Natural killer cell (primary cell): ENCODE measurements around the gene SIGLEC7. TPM values are rescaled to one million over a fixed set of nuclear protein-coding genes. Genes with fewer than 3 reads are reported as not detected.

Experiments used
- ATAC-seq, 3 donors: fragments of 150-1000 bp in 2 of 3; fragments of 200-7000 bp in 1 of 3; cut with Tn5 transposase; 1 replicate in 1 of 3; 2 replicates in 2 of 3; pipeline ENCODE4 v1.10.0; 2021; ENCODE audit warnings: mild to moderate bottlenecking in 2 of 3, moderate library complexity in 2 of 3
- DNase-seq, 2 donors: peaks; one replicate each; pipeline versions ENCODE4 v3.0.0 to v3.0.0-alpha.2; 2013 to 2021; ENCODE audit warnings: mixed read lengths in 1 of 2
- H3K27ac ChIP-seq: one replicate; pipeline ENCODE4 v1.5.1; 2013; ENCODE audit warnings: mild to moderate bottlenecking, low read length
- H3K27me3 ChIP-seq: one replicate; pipeline ENCODE4 v1.6.1; 2013; ENCODE audit warnings: low read length; ENCODE audit not compliant: control insufficient read depth, insufficient read depth
- H3K36me3 ChIP-seq: one replicate; pipeline ENCODE4 v1.6.1; 2013; ENCODE audit warnings: low read length; ENCODE audit not compliant: control insufficient read depth, insufficient read depth
- H3K4me1 ChIP-seq: one replicate; pipeline ENCODE4 v1.6.1; 2013; ENCODE audit warnings: low read length; ENCODE audit not compliant: control insufficient read depth, insufficient read depth
- H3K4me3 ChIP-seq: one replicate; pipeline ENCODE4 v1.5.1; 2013; ENCODE audit warnings: low read length
- H3K9me3 ChIP-seq: one replicate; pipeline ENCODE4 v1.6.1; 2013; ENCODE audit warnings: low read length; ENCODE audit not compliant: control insufficient read depth, insufficient read depth
- H3K27ac Mint-ChIP-seq, 2 donors: one replicate each; pipeline ENCODE4 v1.8.0; 2022; ENCODE audit warnings: mild to moderate bottlenecking in 2 of 2, mixed read lengths in 2 of 2, moderate library complexity in 1 of 2
- H3K27me3 Mint-ChIP-seq, 2 donors: one replicate each; pipeline ENCODE4 v1.8.0; 2022; ENCODE audit warnings: low read depth in 2 of 2, mixed read lengths in 2 of 2
- H3K36me3 Mint-ChIP-seq: one replicate; pipeline ENCODE4 v1.8.0; 2022; ENCODE audit warnings: mixed read lengths
- H3K4me1 Mint-ChIP-seq, 2 donors: one replicate each; pipeline ENCODE4 v1.8.0; 2022; ENCODE audit warnings: mixed read lengths in 2 of 2
- H3K4me3 Mint-ChIP-seq: one replicate; pipeline ENCODE4 v1.8.0; 2022; ENCODE audit warnings: mild to moderate bottlenecking, moderate library complexity, mixed read lengths
- H3K9me3 Mint-ChIP-seq, 2 donors: one replicate each; pipeline ENCODE4 v1.8.0; 2022; ENCODE audit warnings: mixed read lengths in 2 of 2
- WGBS: methylation state at CpG from one replicate; pipeline ENCODE4 v1.1.7; 2013; ENCODE audit warnings: missing lambda C conversion rate; ENCODE audit not compliant: insufficient coverage; 5-methylcytosine and 5-hydroxymethylcytosine counted together
- intact Hi-C: fragments of 100-400 bp; cut with micrococcal nuclease; formaldehyde crosslinking; loops from one replicate; pipeline ENCODE4 v1.14.2; 2022
- total RNA-seq, 4 donors: library from RNA; stranded (reverse); fragments of 120-200 nt in 1 of 4; gene quantifications; one replicate each; pipeline versions ENCODE4 v1.2.3 to v1.2.4, GENCODE V29; 2013 to 2022
- TF ChIP-seq, protein P1 (sequence below): fragments of 200-600 bp; IDR thresholded peaks from one replicate; pipeline ENCODE4 v1.8.0; 2022; ENCODE audit warnings: antibody characterized with exemption

The SIGLEC7 gene
- total RNA-seq, 3 donors from 2014 or later (not counting 1 experiment from before 2014, with no cell fraction given), result 48.6 to 56.0 (median 49.5) TPM

DNA sequence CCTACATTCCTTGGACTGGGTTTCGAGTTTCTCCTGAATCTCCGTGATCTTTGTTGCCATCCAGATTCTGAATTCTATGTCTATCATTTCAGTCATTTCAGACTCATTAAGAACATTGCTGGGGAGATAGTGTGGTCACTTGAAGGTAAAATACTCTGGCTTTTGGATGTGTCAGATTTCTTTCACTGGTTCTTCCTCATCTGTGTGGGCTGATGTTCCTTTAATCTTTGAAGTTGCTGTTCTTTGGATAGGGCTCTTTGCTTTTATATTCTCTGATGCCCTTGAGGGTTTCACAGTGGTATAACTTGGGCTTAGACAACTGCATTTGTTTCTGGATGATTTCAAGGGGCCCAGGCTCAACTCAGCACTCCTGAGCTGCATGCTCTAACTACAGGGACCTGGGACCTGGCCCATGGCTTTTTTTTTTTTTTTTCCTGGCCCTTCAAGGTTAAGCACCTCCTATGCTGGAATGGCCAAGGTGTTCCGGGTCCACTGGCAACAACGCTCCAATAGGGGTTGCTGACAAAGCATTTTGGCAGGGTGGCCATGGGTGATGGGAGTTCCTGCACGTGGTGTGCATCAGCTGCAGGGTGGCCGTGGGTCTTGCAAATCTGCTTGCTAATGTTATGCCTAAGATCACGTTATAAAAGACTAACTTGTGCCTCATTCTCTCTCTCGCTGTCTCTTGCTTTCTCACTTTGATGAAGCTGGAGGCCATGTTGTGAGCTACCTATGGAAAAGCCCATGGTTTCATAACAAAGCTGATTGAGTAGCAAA, 5.9 kb upstream of the SIGLEC7 start:
- Histone ChIP-seq H3K9me3 (no peaks in the 10 kb centered on the region), H3K27ac (peak overlapping the region; percentile 78), H3K4me3 (no peak overlapping the region), H3K4me1 (peaks cover 82% of the 10 kb centered on the region), H3K27me3 (no peaks in the 10 kb centered on the region), H3K36me3 (no peaks in the 10 kb centered on the region)
- DNase-seq (no peak), ATAC-seq (no peak)
- no peaks in the 10 kb centered on the region for H3K9me3 Mint-ChIP-seq
- WGBS, result 79% methylated on average over 8 of the region's 8 CpGs
- no peaks in the 10 kb centered on the region for H3K27me3 Mint-ChIP-seq
- TF ChIP-seq, protein P1, sequence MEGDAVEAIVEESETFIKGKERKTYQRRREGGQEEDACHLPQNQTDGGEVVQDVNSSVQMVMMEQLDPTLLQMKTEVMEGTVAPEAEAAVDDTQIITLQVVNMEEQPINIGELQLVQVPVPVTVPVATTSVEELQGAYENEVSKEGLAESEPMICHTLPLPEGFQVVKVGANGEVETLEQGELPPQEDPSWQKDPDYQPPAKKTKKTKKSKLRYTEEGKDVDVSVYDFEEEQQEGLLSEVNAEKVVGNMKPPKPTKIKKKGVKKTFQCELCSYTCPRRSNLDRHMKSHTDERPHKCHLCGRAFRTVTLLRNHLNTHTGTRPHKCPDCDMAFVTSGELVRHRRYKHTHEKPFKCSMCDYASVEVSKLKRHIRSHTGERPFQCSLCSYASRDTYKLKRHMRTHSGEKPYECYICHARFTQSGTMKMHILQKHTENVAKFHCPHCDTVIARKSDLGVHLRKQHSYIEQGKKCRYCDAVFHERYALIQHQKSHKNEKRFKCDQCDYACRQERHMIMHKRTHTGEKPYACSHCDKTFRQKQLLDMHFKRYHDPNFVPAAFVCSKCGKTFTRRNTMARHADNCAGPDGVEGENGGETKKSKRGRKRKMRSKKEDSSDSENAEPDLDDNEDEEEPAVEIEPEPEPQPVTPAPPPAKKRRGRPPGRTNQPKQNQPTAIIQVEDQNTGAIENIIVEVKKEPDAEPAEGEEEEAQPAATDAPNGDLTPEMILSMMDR, result no peak
- intact Hi-C loops, result no loop called here
- peaks cover 77 to 87% of the 10 kb centered on the region in 2 donors for H3K4me1 Mint-ChIP-seq
- H3K36me3 Mint-ChIP-seq, result no peaks in the 10 kb centered on the region
- peak overlapping the region; percentile 90 to 96 for H3K27ac Mint-ChIP-seq
- H3K4me3 Mint-ChIP-seq, result peak overlapping the region; percentile 80

DNA sequence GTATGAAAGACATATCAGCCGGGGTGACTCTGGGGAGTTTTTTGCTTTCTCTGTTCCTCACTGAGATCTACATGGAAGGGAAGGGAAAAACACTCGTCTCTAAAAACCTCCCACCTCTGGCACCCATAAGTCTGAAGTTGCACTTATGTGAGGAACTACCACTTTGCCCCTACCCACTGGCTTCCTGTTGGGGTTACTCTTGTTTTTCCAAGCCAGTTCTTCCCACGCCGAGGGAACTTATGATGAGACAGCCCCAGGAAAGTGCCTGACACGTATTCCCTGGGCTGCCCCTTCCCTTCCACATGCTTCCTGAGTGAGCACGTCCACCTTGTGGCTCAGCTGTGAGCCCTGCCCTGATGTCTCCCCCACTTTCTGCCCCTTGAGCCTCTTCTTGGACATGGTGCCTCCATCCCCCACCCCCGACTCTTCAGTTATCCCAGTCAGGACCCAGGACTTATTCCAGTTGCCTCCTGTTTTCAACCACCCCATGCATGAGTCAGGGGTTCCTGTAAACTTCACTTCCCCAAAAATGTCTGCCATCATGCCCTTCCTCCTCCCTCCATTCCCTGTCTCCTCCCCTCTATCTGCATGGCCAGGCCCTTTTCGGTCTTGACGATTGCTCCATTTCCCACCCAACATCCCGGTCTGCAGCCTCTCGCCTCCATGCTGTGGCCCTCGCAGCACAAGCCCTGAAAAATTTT, 5.1 kb upstream of the SIGLEC7 start:
- DNase-seq (no peak), ATAC-seq (no peak)
- TF ChIP-seq, protein P1, result no peak
- Mint-ChIP-seq H3K27ac (peak overlapping the region; percentile 90 to 96), H3K36me3 (no peaks in the 10 kb centered on the region), H3K27me3 (no peaks in the 10 kb centered on the region), H3K9me3 (no peaks in the 10 kb centered on the region), H3K4me1 (peaks cover 81 to 91% of the 10 kb centered on the region in 2 donors), H3K4me3 (peak overlapping the region; percentile 80)
- Histone ChIP-seq H3K36me3 (no peaks in the 10 kb centered on the region), H3K27ac (peak overlapping the region; percentile 78), H3K4me3 (no peak overlapping the region), H3K4me1 (peaks cover 82% of the 10 kb centered on the region), H3K9me3 (no peaks in the 10 kb centered on the region), H3K27me3 (no peaks in the 10 kb centered on the region)
- intact Hi-C loops, result no loop called here
- WGBS, result 41% methylated on average over 10 of the region's 12 CpGs

DNA sequence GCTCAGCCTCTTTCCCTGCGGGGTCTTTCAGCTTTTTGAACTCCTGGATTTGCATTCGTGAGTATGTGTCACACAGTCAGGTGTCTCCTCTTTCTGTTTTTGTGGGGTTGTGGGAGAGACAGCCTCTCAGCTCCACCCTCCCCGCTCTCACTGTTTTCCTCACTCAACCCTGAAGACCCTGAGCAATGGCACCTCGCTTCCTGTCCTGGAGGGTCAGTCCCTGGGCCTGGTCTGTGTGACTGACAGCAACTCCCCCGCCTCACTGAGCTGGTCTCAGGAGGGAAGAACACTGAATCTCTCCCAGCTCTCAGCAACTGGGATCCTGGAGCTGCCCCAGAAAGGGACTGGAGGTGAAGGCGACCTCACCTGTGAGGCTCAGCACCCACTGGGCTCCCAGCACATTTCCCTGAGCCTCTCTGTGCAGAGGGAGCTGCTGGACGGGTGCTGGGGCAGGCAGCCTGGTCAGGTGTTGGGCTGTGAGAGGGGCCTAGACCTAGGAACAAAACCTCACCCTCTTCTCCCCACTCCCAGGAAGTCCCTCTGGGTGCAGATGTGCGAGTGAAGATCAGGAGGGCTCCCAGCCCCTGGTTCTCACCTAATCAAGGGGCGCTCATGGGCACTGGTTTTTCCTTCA, 4.2 kb upstream of the SIGLEC7 start:
- H3K4me1 ChIP-seq, result peaks cover 84% of the 10 kb centered on the region
- Mint-ChIP-seq H3K4me3 (peak overlapping the region; percentile 80), H3K9me3 (no peaks in the 10 kb centered on the region), H3K27ac (peak overlapping the region; percentile 90 to 96), H3K27me3 (no peaks in the 10 kb centered on the region), H3K36me3 (no peaks in the 10 kb centered on the region), H3K4me1 (peaks cover 79 to 87% of the 10 kb centered on the region in 2 donors)
- TF ChIP-seq, protein P1, result no peak
- H3K27ac ChIP-seq, result peak overlapping the region; percentile 78
- H3K27me3 ChIP-seq, result no peaks in the 10 kb centered on the region
- ATAC-seq, result peak in 2 of 3 donors; percentile 20 to 32
- H3K4me3 ChIP-seq, result no peak overlapping the region
- no peaks in the 10 kb centered on the region for H3K36me3 ChIP-seq
- H3K9me3 ChIP-seq, result no peaks in the 10 kb centered on the region
- no peak for DNase-seq
- intact Hi-C loops, result no loop called here
- 43% methylated on average over 9 of the region's 9 CpGs for WGBS
